SK-N-SH (cell line): ENCODE data around the gene YARS2. TPM values are rescaled to one million over a fixed set of nuclear protein-coding genes. Genes with fewer than 3 reads are reported as not detected.
A peak's percentile ranks its signal among the peaks of the same experiment; 100 is the strongest.

Source experiments
- CTCF ChIA-PET: fragments of 300-600, 350-600 bp; formaldehyde crosslinking; extraction: SDS; loops from one replicate; lab custom pipeline; 2021; lab: Yijun Ruan, JAX
- POLR2A ChIA-PET: fragments of 350-600 bp; sonication (Branson Sonifier 250); formaldehyde crosslinking; extraction: SDS; loops from one replicate; lab custom pipeline; 2020; ENCODE audit warnings: antibody characterized with exemption, inconsistent platforms; lab: Yijun Ruan, JAX
- DNase-seq: peaks from one replicate; pipeline ENCODE4 v3.0.0; 2012
- H2AFZ ChIP-seq: fragments of 200-600 bp; sonication (generic); 2 replicates; pipeline ENCODE4 v1.8.1; 2016; ENCODE audit warnings: antibody characterized with exemption, mild to moderate bottlenecking, low read depth
- H3F3A ChIP-seq: fragments of 200-600 bp; sonication (generic); replicated peaks from 2 replicates; pipeline ENCODE3; 2016; ENCODE audit warnings: antibody characterized with exemption, mild to moderate bottlenecking; ENCODE audit not compliant: insufficient read depth
- H3K27ac ChIP-seq, 2 experiments: fragments of 200-500 bp in 1 of 2; fragments of 200-600 bp in 1 of 2; sonication (Bioruptor generic) in 1 of 2; sonication (generic), shearing (Covaris generic) in 1 of 2; 2 replicates each; pipeline versions ENCODE4 v1.5.1 to v1.6.1; 2014 to 2016; ENCODE audit warnings: low read depth in 2 of 2, inconsistent platforms in 1 of 2, low read length in 1 of 2, mild to moderate bottlenecking in 1 of 2, mixed read lengths in 1 of 2
- H3K27me3 ChIP-seq: fragments of 200-600 bp; sonication (generic), shearing (Covaris generic); 2 replicates; pipeline ENCODE4 v1.6.1; 2016; ENCODE audit warnings: mixed run types; ENCODE audit not compliant: insufficient read depth
- H3K36me3 ChIP-seq, 2 experiments: fragments of 200-500 bp in 1 of 2; fragments of 200-600 bp in 1 of 2; sonication (Bioruptor generic) in 1 of 2; sonication (generic) in 1 of 2; replicated peaks in 1 of 2; 2 replicates each; pipeline versions ENCODE3 to v1.5.1; 2014 to 2016; ENCODE audit warnings: low read length in 1 of 2, mild to moderate bottlenecking in 1 of 2; ENCODE audit not compliant: insufficient read depth in 2 of 2, control insufficient read depth in 1 of 2
- H3K4me1 ChIP-seq, 2 experiments: fragments of 200-500 bp in 1 of 2; fragments of 200-600 bp in 1 of 2; sonication (Bioruptor generic) in 1 of 2; sonication (generic), shearing (Covaris generic) in 1 of 2; 2 replicates each; pipeline versions ENCODE4 v1.5.1 to v1.6.1; 2014 to 2016; ENCODE audit warnings: low read depth in 1 of 2, low read length in 1 of 2, mixed run types in 1 of 2; ENCODE audit not compliant: insufficient read depth in 2 of 2, control insufficient read depth in 1 of 2
- H3K4me2 ChIP-seq: fragments of 200-600 bp; sonication (generic), shearing (Covaris generic); 2 replicates; pipeline ENCODE4 v1.6.1; 2017; ENCODE audit warnings: mixed run types
- H3K4me3 ChIP-seq, 2 experiments: fragments of 200-500 bp in 1 of 2; fragments of 200-600 bp in 1 of 2; sonication (Bioruptor generic) in 1 of 2; sonication (generic), shearing (Covaris generic) in 1 of 2; 2 replicates each; pipeline versions ENCODE4 v1.5.1 to v1.8.1; 2014 to 2016; ENCODE audit warnings: low read depth in 2 of 2, inconsistent platforms in 1 of 2, low read length in 1 of 2, mild to moderate bottlenecking in 1 of 2, mixed read lengths in 1 of 2, moderate library complexity in 1 of 2
- H3K79me2 ChIP-seq: fragments of 200-600 bp; sonication (generic); 2 replicates; pipeline ENCODE4 v1.8.1; 2017; ENCODE audit warnings: mild to moderate bottlenecking; ENCODE audit not compliant: insufficient read depth
- H3K9ac ChIP-seq: fragments of 200-600 bp; sonication (generic); 2 replicates; pipeline ENCODE4 v1.6.1; 2017; ENCODE audit warnings: mixed run types
- H3K9me2 ChIP-seq: fragments of 200-600 bp; sonication (generic); 2 replicates; pipeline ENCODE4 v1.6.1; 2017; ENCODE audit warnings: mixed run types
- H3K9me3 ChIP-seq: fragments of 200-600 bp; sonication (generic); 2 replicates; pipeline ENCODE4 v1.6.1; 2017; ENCODE audit warnings: mixed run types, mild to moderate bottlenecking, moderate library complexity
- H4K20me1 ChIP-seq: fragments of 200-600 bp; sonication (generic); 2 replicates; pipeline ENCODE4 v1.6.1; 2017; ENCODE audit warnings: mild to moderate bottlenecking, mixed run types; ENCODE audit not compliant: insufficient read depth
- CHD2 ChIP-seq: fragments of 150-350 bp; IDR thresholded peaks from 2 replicates; pipeline ENCODE4 v1.6.1; 2018; ENCODE audit warnings: low read length; ENCODE audit not compliant: partially characterized antibody
- EP300 ChIP-seq, 2 experiments: IDR thresholded peaks; 2 replicates each; pipeline versions ENCODE4 v1.4.0 to v1.6.1; 2012; ENCODE audit warnings: borderline replicate concordance in 1 of 2, low read depth in 1 of 2, low read length in 1 of 2
- NFIC ChIP-seq: IDR thresholded peaks from 2 replicates; pipeline ENCODE4 v1.4.0; 2012; ENCODE audit warnings: borderline replicate concordance
- NRF1 ChIP-seq: IDR thresholded peaks from 2 replicates; pipeline ENCODE4 v1.6.1; 2012; ENCODE audit warnings: low read depth, mild to moderate bottlenecking, low read length
- RXRA ChIP-seq: IDR thresholded peaks from 2 replicates; pipeline ENCODE4 v1.4.0; 2012; ENCODE audit warnings: low read depth, mild to moderate bottlenecking, borderline replicate concordance
- SMC3 ChIP-seq: IDR thresholded peaks from 2 replicates; pipeline ENCODE4 v1.6.1; 2012; ENCODE audit warnings: low read depth, low read length, improper control_type of control experiment
- TAF1 ChIP-seq: IDR thresholded peaks from 2 replicates; pipeline ENCODE4 v1.6.1; 2012; ENCODE audit warnings: low read depth, mild to moderate bottlenecking, low read length, moderate library complexity, borderline replicate concordance
- TEAD4 ChIP-seq: IDR thresholded peaks from 2 replicates; pipeline ENCODE4 v1.4.0; 2012; ENCODE audit warnings: mild to moderate bottlenecking, borderline replicate concordance; ENCODE audit not compliant: insufficient read depth
- USF2 ChIP-seq: fragments of 150-350 bp; IDR thresholded peaks from 2 replicates; pipeline ENCODE4 v1.6.1; 2017; ENCODE audit warnings: antibody characterized with exemption, low read length, low read depth, borderline replicate concordance
- YY1 ChIP-seq: IDR thresholded peaks from 2 replicates; pipeline ENCODE4 v1.4.0; 2012; ENCODE audit warnings: low read depth, mild to moderate bottlenecking
- ZBTB33 ChIP-seq: IDR thresholded peaks from 2 replicates; pipeline ENCODE4 v1.4.0; 2012; ENCODE audit warnings: low read depth, borderline replicate concordance
- WGBS: methylation state at CpG from one replicate; pipeline ENCODE4 v1.1.6; 2017; ENCODE audit warnings: low lambda C conversion rate; 5-methylcytosine and 5-hydroxymethylcytosine counted together
- polyA plus RNA-seq, 3 experiments: library from polyadenylated mRNA; depleted of rRNA; stranded (reverse); fragments of >200 nt; gene quantifications; 2 replicates each; pipeline ENCODE4 v1.2.3, GENCODE V29; 2012

YARS2 gene
- polyA plus RNA-seq, 1 of the 3 experiments (the other 2 are of a cell fraction): 14.3 TPM

- TF ChIP-seq YY1 (no peak), TEAD4 (no peak), NRF1 (no peak), SMC3 (no peak), USF2 (no peak), RXRA (no peak), TAF1 (no peak), NFIC (no peak), ZBTB33 (no peak), EP300 (IDR thresholded peaks at IDR 0.05; ENCODE audit: borderline replicate concordance in 1 of 2, low read depth in 1 of 2, low read length in 1 of 2) (no peak)
- Histone ChIP-seq H3K4me3 (no peak overlapping the region), H2AFZ (no peak overlapping the region), H3K27ac (no peak overlapping the region), H3K9me3 (no peaks in the 10 kb centered on the region), H3K36me3 (no peaks in the 10 kb centered on the region), H4K20me1 (no peaks in the 10 kb centered on the region), H3K27me3 (0 out of 2 replicates have a peak, but pooled peaks cover 10% of the 10 kb centered on the region), H3K4me2 (no peak overlapping the region), H3K4me1 (peaks cover 0 to 2% of the 10 kb centered on the region in 2 experiments; a peak in 1 of 4 replicates), H3K9ac (no peak overlapping the region), H3K9me2 (no peaks in the 10 kb centered on the region), H3K79me2 (no peaks in the 10 kb centered on the region), H3F3A (no peaks in the 10 kb centered on the region)
- 7% methylated on average over 1 of the region's 1 CpG for WGBS
- no peak for DNase-seq
- CTCF ChIA-PET: interaction anchor here (0.8 kb wide), 1 partner anchor 85 kb away, joined by 3 read pairs; no protein-coding TSS in a partner anchor
- POLR2A ChIA-PET: no interaction called here
Measured at GRCh38 chr12:32761716-32762115, 6.0 kb upstream of the YARS2 start.

- Histone ChIP-seq H4K20me1 (no peaks in the 10 kb centered on the region), H3K27me3 (0 out of 2 replicates have a peak, but pooled peaks cover 7% of the 10 kb centered on the region), H3K9me2 (no peaks in the 10 kb centered on the region), H3K79me2 (peaks cover 28% of the 10 kb centered on the region)
- no peak for TF ChIP-seq CHD2
- TF ChIP-seq, all 33 proteins: peak for 0
- CTCF ChIA-PET: interaction anchor here (1.1 to 4.8 kb wide), 14 partner anchors 13 to 1261 kb away, joined by 3 to 150 read pairs (median 6); partner anchors contain the start of gene PKP2
- POLR2A ChIA-PET: interaction anchor here (2.3 kb wide), 1 partner anchor 162 kb away, joined by 9 read pairs; no protein-coding TSS in a partner anchor
- Histone ChIP-seq H3K9me3 (no peaks in the 10 kb centered on the region), H3K4me3 (no peak overlapping the region), H2AFZ (0 out of 2 replicates have a peak overlapping the region, but pooled peaks have one; percentile 65), H3K4me1 (peaks cover 9 to 12% of the 10 kb centered on the region in 2 experiments; a peak in 1 of 4 replicates), H3K9ac (no peak overlapping the region), H3K4me2 (no peak overlapping the region), H3F3A (peaks cover 4% of the 10 kb centered on the region), H3K27ac (no peak overlapping the region), H3K36me3 (peaks cover 10 to 11% of the 10 kb centered on the region in 2 experiments)
- no peak for DNase-seq
- 62% methylated on average over 3 of the region's 3 CpGs for WGBS
Measured at GRCh38 chr12:32757157-32757556, 1.5 kb upstream of the YARS2 start.
